Hepatocyte (in vitro differentiated cells): ENCODE results near the gene CLECL1. TPM values are rescaled to one million over a fixed set of nuclear protein-coding genes. Genes with fewer than 3 reads are reported as not detected.

Experiments used
- DNase-seq: peaks from one replicate; pipeline ENCODE4 v3.0.0-alpha.2; 2016; ENCODE audit warnings: low spot score
- H2AFZ ChIP-seq: fragments of 200-600 bp; sonication (generic); 2 replicates; pipeline ENCODE4 v1.6.0; 2016; ENCODE audit warnings: antibody characterized with exemption, mild to moderate bottlenecking
- H3K27ac ChIP-seq: fragments of 200-600 bp; sonication (generic); 2 replicates; pipeline ENCODE4 v1.5.1; 2016; ENCODE audit warnings: mild to moderate bottlenecking
- H3K27me3 ChIP-seq: fragments of 200-600 bp; sonication (generic); 2 replicates; pipeline ENCODE4 v1.6.1; 2016
- H3K36me3 ChIP-seq: fragments of 200-600 bp; sonication (generic); replicated peaks from 2 replicates; pipeline ENCODE4 v1.5.1; 2016; ENCODE audit warnings: low read depth; ENCODE audit not compliant: insufficient read depth
- H3K4me1 ChIP-seq: fragments of 200-600 bp; sonication (generic); 2 replicates; pipeline ENCODE4 v1.5.1; 2016; ENCODE audit warnings: mild to moderate bottlenecking, moderate library complexity; ENCODE audit not compliant: insufficient read depth
- H3K4me2 ChIP-seq: fragments of 200-600 bp; sonication (generic); 2 replicates; pipeline ENCODE4 v1.6.0; 2016
- H3K4me3 ChIP-seq: fragments of 200-600 bp; sonication (generic); 2 replicates; pipeline ENCODE4 v1.5.1; 2016; ENCODE audit warnings: mild to moderate bottlenecking
- H3K79me2 ChIP-seq: fragments of 200-600 bp; sonication (generic); 2 replicates; pipeline ENCODE4 v1.6.0; 2017; ENCODE audit warnings: mild to moderate bottlenecking
- H3K9me2 ChIP-seq: fragments of 200-600 bp; sonication (generic); replicated peaks from 2 replicates; pipeline ENCODE4 v1.6.0; 2017; ENCODE audit warnings: mild to moderate bottlenecking; ENCODE audit not compliant: insufficient read depth
- H3K9me3 ChIP-seq: fragments of 200-600 bp; sonication (generic); 2 replicates; pipeline ENCODE4 v1.5.1; 2016; ENCODE audit warnings: low read depth, mild to moderate bottlenecking
- H4K20me1 ChIP-seq: fragments of 200-600 bp; sonication (generic); 2 replicates; pipeline ENCODE4 v1.6.0; 2016; ENCODE audit warnings: mild to moderate bottlenecking; ENCODE audit not compliant: insufficient read depth, poor library complexity, severe bottlenecking
- CTCF ChIP-seq: fragments of 200-600 bp; sonication (generic); IDR thresholded peaks from 2 replicates; pipeline ENCODE4 v1.5.1; 2016; ENCODE audit warnings: antibody characterized with exemption, mild to moderate bottlenecking; ENCODE audit not compliant: poor library complexity
- EZH2 ChIP-seq: fragments of 200-600 bp; sonication (generic); IDR thresholded peaks from 2 replicates; pipeline ENCODE4 v1.6.1; 2016; ENCODE audit warnings: antibody characterized with exemption, mild to moderate bottlenecking, borderline replicate concordance
- EZH2phosphoT487 ChIP-seq: fragments of 200-600 bp; sonication (generic); IDR thresholded peaks from one replicate; pipeline ENCODE4 v1.6.1; 2018; ENCODE audit warnings: antibody characterized with exemption, mild to moderate bottlenecking, low read depth, moderate library complexity; ENCODE audit not compliant: unreplicated experiment, severe bottlenecking
- WGBS: methylation state at CpG from one replicate; pipeline ENCODE4 v1.1.6; 2016; ENCODE audit warnings: low lambda C conversion rate; ENCODE audit errors: missing lambda C conversion rate; 5-methylcytosine and 5-hydroxymethylcytosine counted together
- polyA plus RNA-seq: library from polyadenylated mRNA; unstranded; fragments of >200 nt; fragmentation: Nextera tagmentation; extraction: Ambion mirVana; gene quantifications from 2 replicates; pipeline ENCODE4 v1.2.1, GENCODE V29; 2016
- total RNA-seq: library from RNA; depleted of rRNA; stranded (reverse); fragments of >200 nt; gene quantifications from 2 replicates; pipeline ENCODE4 v1.2.3, GENCODE V29; 2014

Gene CLECL1
- total and polyA plus RNA-seq, 2 experiments from 2014 or later = not detected

- no peaks in the 10 kb centered on the region for H3K36me3 ChIP-seq
- DNase-seq = no peak
- H2AFZ ChIP-seq = no peak overlapping the region
- no peaks in the 10 kb centered on the region for H3K79me2 ChIP-seq
- H3K4me1 ChIP-seq = no peaks in the 10 kb centered on the region
- H3K27ac ChIP-seq = no peak overlapping the region
- WGBS = 80% methylated on average over 2 of the region's 2 CpGs
- H3K4me3 ChIP-seq = no peak overlapping the region
- no peak overlapping the region for H3K4me2 ChIP-seq
- no peaks in the 10 kb centered on the region for H3K27me3 ChIP-seq
- H3K9me3 ChIP-seq = no peaks in the 10 kb centered on the region
- no peaks in the 10 kb centered on the region for H3K9me2 ChIP-seq
- no peaks in the 10 kb centered on the region for H4K20me1 ChIP-seq
- TF ChIP-seq CTCF (no peak), EZH2 (no peak), EZH2phosphoT487 (no peak)
These were observed 23.3 kb upstream of the CLECL1 start for GRCh38 chr12:9756170-9756569.

GRCh38 chr12:9755567-9755966 lies 22.7 kb upstream of the CLECL1 start:
- Histone ChIP-seq H3K36me3 (no peaks in the 10 kb centered on the region), H3K79me2 (no peaks in the 10 kb centered on the region), H3K27me3 (no peaks in the 10 kb centered on the region), H3K4me3 (no peak overlapping the region), H3K4me1 (no peaks in the 10 kb centered on the region), H3K27ac (no peak overlapping the region), H3K9me2 (no peaks in the 10 kb centered on the region), H2AFZ (no peak overlapping the region), H4K20me1 (no peaks in the 10 kb centered on the region), H3K4me2 (no peak overlapping the region), H3K9me3 (no peaks in the 10 kb centered on the region)
- 78% methylated on average over 2 of the region's 2 CpGs for WGBS
- no peak for DNase-seq
- TF ChIP-seq EZH2phosphoT487 (no peak), CTCF (no peak), EZH2 (no peak)

GRCh38 chr12:9755035-9755434 lies 22.1 kb upstream of the CLECL1 start:
- Histone ChIP-seq H3K9me2 (no peaks in the 10 kb centered on the region), H3K9me3 (no peaks in the 10 kb centered on the region), H3K36me3 (no peaks in the 10 kb centered on the region), H3K4me2 (no peak overlapping the region), H4K20me1 (no peaks in the 10 kb centered on the region), H3K4me3 (no peak overlapping the region), H3K4me1 (no peaks in the 10 kb centered on the region), H3K27ac (no peak overlapping the region), H3K27me3 (no peaks in the 10 kb centered on the region), H2AFZ (no peak overlapping the region), H3K79me2 (no peaks in the 10 kb centered on the region)
- DNase-seq = no peak
- TF ChIP-seq EZH2phosphoT487 (no peak), CTCF (no peak), EZH2 (no peak)
